TTC549 (cell line): ENCODE results near the gene NPDC1.

ENCODE experiments used
- FAIRE-seq: peaks from 2 replicates; lab custom pipeline; 2012; peaks lifted over from hg19 to GRCh38; lab: Jason Lieb, UNC

The NPDC1 gene

DNA sequence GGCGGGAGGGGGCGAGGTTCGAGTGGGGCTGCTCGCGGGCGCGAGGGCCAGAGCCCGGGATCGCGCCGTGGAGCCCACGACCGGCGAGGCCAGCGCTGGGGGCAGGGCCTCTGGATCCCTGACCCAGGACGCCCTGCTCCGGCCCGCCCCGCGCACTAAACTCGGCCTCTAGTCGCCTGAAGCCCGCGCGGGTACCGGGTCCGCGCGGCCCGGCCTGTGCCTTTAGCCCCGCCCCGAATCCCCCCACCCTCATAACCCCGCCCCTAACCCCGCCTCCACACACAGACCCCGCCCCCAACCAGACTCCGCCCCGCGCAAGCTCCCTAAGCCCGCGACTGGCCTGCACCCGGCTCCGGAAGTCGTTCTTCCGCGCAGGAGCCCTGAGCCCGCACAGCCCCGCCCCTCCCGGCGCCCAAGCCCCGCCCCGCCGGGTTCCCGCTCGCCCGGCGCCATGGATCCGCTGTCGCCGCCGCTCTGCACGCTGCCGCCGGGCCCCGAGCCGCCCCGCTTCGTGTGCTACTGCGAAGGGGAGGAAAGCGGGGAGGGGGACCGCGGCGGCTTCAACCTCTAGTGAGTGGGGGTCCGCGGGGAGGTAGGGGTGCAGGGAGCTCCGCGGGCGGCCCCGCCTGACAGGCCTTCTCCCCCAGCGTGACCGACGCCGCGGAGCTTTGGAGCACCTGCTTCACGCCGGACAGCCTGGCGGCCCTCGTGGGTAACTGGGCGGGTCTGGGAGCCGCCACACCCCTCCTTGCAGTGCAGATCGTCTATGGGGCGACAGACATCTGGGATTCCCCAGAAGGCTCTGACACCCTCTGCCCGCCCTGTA, 53.8 kb downstream of the NPDC1 start, which contains the start of gene PAXX:
PAXX (plus strand) TSS at position 430 of the 826 bp plus-strand sequence; CDS start at position 452, 22 bp downstream.
- FAIRE-seq = no peak

DNA sequence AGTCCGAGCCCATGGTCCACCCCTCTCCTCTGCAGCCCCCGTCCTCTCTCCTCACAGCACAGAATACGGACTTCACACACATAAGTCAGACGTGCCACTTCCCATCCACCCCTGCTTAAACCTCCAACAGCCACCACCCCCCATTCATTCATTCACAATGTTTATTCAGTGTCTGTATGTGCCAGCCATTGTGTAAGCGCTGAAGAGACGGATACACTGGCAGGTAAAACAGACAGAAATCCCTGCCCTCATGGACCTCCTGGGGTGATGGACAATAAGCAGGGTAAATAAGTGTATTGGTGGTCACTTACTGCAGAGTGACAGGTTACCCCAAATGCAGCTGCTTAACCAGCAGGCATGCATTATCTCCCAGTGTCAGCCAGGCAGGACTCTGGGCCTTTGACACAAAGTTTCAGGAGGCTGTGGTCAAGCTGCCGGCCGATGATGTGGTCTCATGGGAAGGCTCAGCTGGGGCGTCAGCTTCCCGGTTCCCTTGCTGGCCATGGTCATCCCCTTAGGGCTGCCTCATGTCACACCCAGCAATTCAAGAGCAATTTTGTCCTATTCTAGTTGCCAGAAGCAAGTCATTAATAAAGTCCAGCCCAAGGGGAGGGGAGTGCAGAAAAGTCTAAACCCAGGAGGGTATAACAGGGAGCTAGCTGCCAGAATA, 55.6 kb downstream of the NPDC1 start:
- no peak for FAIRE-seq
